HG03108 (cell line): Measurements from ENCODE around the gene NT5C3B.
A peak's percentile ranks its signal among the peaks of the same experiment; 100 is the strongest.
"Not testable (repeated sequence)": the region's sequence is repeated elsewhere in the genome, so short reads cannot be mapped to it uniquely, and the experiment has no call there.

Experiments used
- ATAC-seq: cut with Tn5 transposase; IDR thresholded peaks from one replicate; pipeline ENCODE4 v1.9.1; 2021; ENCODE audit warnings: moderate library complexity; ENCODE audit not compliant: unreplicated experiment

The NT5C3B gene

DNA sequence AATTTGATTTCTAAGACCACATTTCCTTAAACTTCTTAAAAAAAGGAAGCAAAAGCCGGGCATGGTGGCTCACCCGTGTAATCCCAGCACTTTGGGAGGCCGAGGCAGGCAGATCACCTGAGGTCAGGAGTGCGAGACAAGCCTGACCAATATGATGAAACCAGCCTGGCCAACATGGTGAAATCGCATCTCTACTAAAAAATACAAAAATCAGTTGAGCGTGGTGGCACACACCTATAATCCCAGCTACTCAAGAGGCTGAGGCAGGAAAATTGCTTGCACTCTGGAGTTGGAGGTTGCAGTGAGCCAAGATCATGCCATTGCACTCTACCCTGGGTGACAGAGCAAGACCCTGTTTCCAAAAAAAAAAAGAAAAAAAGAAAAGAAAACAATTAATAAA is 4.7 kb upstream of the NT5C3B start:
- not testable (repeated sequence) for ATAC-seq

DNA sequence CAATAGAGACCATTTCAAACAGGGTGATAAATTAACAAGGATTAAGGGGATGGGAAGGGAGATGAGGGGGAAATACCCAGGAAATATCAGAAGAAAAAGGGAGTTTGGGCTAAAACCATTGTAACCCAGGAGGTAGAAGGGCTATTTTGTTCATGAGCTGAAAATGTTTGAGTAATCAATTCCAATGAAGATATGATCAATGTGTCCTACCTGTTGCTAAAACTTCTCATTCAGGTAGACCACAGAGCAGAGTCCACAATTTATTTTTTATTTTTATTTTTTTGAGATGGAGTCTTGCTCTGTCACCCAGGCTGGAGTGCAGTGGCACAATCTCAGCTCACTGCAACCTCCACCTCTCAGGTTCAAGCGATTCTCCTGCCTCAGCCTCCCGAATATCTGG is 3.4 kb upstream of the NT5C3B start:
- not testable (repeated sequence) for ATAC-seq

DNA sequence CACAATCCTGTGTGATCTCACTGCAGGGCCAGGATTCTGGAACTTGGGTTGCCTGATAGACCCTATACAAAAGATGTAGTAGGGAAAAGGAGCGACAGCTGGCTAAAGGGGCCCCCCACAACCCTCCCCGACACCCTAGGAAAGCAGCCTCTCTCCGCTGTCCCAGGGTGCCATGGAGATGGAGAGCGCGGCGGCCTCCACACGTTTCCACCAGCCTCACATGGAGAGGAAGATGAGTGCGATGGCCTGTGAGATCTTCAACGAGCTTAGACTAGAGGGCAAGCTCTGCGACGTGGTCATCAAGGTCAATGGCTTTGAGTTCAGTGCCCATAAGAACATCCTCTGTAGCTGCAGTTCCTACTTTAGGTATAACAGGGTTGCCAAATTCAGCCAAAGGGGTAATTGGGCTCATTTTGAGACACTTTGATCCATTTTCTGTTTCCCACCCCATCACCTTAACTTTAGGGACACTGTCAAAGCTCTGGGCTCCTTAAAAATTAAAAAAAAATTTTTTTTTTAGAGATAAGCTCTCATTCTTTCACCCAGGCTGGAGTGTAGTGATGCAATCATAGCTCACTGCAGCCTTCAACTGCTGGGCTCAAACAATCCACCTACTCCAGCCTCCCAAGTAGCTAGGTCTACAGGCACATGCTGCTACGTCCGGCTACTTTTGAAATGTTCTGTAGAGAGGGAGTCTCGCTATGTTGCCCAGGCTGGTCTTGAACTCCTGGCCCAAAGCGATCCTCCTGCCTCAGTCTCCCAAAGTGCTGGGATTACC is 1.9 kb upstream of the NT5C3B start, which contains the start of gene KLHL10:
TSS of gene KLHL10 (plus strand) at position 65 of the 778 bp plus-strand sequence. CDS start at position 173, 108 bp downstream.
- no peak for ATAC-seq

DNA sequence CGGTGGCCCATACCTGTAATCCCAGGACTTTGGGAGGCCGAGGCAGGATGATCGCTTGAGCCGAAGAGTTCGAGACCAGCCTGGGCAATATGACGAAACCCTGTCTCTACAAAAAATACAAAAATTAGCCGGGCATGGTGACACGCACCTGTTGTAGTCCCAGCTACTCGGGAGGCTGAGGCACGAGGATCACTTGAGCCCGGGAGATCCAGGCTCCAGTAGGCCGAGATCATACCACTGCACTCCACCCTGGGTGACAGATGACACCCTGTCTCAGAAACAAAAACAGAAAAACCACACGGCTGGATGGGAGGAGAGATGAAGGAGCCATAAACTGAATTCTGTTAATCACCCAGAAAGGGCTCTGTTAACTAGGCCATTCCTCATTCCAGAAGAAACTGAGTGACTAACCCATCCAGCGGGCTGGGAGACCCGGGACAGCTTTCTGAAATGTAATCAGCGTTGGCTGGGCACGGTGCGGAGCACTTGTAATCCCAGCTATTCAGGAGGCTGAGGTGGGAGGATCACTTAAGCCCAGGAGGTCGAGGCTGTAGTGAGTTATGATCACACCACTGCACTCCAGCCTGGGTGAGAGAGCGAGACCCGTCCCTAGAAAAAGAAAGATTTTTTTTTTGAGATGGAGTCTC is 641 bp upstream of the NT5C3B start:
- ATAC-seq = no peak

DNA sequence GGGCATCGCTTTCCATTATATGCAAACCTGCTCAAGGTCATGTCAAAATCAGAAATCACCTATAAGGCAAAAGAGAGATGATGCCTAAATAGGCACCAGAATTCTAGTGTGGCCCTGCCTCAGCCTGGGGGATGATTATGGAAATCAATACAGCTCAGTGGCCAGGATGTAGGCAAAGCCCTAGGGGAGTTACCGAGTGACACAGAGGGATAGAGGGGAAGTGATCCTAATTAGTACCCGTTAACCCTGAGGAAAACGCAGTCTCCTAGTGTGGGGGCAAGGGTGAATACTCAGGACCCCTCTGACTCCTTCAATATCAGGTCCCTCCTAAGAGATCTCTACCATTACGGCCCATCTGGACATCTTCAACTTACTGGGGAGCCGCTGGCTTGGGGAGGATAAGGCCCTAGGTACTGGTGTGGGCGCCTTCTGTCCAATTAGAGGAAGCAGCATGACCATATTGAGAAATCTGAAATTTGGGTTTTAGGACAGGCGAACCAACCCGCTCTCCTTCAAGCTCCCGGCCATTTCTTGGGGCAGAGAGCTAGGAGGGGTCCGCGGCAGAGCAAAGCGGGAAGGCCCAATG is 725 bp downstream of the NT5C3B start:
- peak; percentile 22 for ATAC-seq

DNA sequence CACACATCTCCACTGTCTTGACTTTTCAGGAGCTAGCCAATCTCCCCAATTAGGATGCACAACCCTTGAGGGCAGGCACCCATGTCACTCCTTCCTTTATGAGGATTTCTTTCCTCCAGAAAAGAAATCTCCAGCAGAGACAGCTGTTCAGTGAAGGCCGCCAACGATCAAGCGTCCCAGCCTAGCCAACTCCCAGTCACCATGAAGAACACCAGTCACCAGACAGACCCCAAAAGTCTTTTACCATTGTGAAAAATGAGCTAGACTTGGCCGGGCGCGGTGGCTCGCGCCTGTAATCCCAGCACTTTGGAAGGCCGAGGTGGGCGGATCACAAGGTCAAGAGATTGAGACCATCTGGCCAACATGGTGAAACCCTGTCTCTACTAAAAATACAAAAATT is 6.1 kb downstream of the NT5C3B start:
- ATAC-seq = not testable (repeated sequence)

DNA sequence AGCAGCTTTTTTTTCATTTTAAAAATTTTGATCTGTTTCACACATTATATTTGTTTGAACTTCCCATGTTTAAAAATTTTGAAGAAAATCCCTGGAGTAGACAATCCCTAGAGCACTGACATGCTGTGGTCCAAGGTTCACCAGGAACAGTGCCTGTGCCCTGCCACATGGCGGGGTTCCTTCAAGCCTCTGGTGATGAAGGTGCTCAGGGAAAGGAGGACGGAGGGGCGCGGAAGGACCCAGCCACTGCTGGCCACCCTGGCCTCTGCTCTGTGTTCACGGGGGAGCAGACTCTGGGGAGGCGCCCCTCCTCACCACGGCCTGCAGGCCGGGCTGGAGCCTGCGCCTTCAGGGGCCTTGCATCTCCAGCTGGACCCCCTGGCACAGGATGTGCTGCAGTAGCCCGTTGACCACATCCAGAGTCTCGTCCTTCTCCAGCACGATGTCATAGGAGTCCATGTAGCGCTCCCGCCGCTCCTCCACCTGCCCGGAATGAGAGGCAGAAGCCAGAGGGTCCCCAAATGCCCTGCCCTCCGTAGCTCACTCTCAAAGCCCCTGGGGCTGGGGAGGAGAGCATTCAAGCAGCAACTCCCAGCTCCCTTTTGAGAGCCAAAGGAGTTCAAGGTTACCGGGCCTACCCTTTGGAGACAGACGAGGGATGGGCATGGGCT is 10.7 kb downstream of the NT5C3B start:
- ATAC-seq = no peak

DNA sequence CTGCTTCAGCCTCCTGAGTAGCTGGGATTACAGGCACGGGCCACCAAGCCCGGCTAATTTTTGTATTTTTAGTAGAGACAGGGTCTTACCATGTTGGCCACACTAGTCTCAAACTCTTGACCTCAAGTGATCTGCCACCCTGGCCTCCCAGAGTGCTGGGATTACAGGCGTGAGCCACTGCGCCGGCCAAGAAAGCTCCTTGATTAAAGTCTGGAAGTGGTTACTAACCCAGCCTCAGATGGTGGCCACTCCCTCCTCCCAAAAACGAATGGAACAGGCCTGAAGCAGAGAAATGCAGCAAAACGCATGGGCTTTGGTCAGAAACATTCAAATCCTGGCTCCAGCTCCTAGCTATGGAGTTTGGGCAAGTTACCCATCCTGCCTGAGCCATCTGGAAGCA is 11.9 kb downstream of the NT5C3B start:
- ATAC-seq = no peak

DNA sequence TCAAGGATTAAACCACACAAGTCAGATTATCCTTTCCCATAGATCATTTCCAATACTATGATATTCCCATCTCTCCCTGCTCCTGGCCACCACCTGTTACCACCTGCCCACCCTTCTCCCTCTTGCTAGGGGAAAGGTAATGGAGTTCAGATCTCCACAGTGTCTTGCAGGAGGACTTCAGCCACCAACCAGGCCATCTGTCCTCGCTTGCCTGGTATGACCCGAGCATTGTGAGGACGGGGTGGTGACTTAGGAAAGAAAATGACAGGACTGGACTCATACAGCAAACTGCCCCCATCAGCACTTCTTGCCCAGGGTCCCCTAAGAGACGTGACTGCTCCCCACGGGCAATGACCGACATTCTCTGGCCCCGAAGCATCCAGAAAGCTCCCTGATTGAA is 12.5 kb downstream of the NT5C3B start:
- no peak for ATAC-seq

DNA sequence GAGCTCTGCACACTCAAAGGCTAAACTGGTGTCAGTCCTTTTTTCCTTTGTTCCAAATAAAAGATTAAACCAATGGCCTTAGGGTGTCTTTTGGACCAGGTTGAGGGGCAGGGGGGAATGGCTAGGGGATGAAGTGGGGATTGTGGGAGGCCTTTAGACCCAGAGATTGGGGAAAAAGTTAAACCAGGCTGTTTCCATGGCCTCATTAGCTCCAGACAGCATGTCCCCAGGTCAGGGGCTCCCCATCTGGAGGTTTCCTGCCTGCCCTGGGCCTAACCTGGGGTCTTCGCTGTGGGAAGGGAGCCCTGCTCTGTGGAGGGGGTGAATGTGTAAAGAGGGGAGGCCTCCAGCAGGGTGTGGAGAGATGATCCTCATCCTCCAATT is 12.9 kb downstream of the NT5C3B start:
- ATAC-seq = no peak

DNA sequence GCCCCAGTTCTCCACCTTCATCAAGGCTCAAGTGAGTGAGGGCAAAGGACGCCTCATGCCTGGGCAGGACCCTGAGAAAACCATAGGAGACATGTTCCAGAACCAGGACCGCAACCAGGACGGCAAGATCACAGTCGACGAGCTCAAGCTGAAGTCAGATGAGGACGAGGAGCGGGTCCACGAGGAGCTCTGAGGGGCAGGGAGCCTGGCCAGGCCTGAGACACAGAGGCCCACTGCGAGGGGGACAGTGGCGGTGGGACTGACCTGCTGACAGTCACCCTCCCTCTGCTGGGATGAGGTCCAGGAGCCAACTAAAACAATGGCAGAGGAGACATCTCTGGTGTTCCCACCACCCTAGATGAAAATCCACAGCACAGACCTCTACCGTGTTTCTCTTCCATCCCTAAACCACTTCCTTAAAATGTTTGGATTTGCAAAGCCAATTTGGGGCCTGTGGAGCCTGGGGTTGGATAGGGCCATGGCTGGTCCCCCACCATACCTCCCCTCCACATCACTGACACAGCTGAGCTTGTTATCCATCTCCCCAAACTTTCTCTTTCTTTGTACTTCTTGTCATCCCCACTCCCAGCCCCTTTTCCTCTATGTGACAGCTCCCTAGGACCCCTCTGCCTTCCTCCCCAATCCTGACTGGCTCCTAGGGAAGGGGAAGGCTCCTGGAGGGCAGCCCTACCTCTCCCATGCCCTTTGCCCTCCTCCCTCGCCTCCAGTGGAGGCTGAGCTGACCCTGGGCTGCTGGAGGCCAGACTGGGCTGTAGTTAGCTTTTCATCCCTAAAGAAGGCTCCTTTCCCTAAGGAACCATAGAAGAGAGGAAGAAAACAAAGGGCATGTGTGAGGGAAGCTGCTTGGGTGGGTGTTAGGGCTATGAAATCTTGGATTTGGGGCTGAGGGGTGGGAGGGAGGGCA is 13.6 kb downstream of the NT5C3B start:
- no peak for ATAC-seq

DNA sequence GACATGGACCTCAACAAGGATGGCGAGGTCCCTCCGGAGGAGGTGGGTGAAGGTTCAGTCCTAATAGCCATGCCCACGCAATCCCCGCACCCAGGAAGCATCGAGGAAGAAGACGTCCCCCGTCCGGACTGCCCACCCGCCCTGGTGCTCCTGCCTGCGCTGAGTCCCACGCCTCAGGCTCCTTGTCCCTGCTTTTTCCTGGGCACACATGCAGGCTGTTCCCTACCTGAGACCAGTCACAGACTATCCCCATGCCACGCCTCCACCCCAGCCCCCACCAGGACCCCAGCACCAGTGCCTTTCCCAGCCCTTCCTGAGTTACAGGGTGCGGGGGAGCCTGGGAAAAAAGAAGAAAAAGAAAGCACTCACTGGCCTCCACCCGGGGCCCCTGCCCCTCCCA is 14.3 kb downstream of the NT5C3B start:
- ATAC-seq = no peak

DNA sequence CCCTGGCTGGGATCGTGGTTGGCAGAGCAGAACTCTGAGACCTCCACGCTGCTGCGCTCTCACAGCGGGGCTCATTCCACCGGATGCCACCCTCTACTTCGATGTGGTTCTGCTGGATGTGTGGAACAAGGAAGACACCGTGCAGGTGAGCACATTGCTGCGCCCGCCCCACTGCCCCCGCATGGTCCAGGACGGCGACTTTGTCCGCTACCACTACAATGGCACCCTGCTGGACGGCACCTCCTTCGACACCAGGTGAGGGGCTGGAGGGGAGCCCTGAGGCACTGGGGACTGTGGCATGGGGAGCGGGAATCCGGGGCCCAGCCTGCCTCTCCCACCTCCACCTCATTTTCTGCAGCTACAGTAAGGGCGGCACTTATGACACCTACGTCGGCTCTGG is 18.0 kb downstream of the NT5C3B start:
- no peak for ATAC-seq

DNA sequence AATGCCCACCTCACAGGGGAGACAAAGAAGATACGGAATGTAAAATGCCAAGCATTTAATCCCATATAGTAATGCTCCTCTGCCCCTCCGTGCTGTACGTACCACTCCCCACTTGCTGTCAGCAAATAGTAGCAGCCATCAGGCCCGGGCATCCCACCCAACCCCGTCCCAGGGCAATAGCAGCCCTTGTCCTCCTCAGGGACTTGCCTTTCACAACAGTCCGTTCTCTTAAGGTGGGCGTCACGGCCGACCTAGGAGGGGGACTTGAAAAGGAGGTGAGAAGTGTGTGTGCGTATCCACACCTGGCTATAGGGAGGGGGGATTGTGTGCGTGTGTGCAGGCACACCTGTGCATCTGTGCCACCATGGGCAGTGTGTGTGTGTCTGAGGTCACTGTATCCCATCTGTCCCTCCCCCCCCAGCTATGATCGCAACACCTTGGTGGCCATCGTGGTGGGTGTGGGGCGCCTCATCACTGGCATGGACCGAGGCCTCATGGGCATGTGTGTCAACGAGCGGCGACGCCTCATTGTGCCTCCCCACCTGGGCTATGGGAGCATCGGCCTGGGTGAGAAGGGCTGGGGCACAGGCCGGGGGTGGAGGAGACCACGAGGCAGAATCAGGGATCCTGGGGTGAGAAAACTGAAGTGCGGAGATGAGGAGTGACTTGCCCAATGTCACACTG is 19.3 kb downstream of the NT5C3B start:
- ATAC-seq = no peak

DNA sequence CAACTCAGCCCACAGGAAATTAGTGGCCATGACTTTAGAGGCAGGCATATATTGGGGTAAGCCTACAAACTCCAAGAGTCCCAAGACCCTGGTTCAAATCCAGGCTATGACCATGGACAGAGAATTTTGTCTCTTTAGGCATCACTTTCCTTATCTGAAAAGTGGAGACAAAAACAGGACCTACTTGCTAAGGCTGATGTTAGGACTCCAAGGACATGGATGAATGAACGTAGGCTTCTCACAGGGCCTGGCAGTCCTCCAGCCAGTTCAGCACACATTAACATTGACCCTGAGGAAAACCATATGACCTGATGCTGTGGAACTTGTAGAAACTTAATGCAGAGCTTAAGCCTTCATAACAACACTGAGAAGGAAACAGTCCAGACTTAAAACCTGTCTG is 21.8 kb downstream of the NT5C3B start:
- no peak for ATAC-seq

DNA sequence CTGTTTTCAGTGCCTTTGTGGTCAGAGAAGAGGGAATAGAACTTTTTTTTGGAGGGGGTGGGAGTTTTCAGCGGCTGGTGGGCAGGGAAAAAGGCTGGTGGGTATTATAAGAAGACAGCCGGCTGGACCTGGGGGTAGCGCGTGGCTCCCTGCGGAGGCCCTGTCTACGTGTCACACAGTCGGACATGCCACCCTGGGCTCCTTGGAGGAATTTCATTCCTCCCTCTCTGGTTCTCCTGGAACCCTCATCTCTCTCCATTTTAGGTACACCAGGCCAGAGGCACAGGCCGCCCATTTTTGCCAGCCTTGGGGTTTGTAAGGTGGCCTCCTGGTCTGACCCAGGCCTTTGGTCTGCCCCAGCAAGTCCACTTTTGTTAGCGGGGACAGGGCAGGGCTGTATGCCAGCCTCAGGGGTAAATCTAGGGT is 22.3 kb downstream of the NT5C3B start:
- no peak for ATAC-seq

DNA sequence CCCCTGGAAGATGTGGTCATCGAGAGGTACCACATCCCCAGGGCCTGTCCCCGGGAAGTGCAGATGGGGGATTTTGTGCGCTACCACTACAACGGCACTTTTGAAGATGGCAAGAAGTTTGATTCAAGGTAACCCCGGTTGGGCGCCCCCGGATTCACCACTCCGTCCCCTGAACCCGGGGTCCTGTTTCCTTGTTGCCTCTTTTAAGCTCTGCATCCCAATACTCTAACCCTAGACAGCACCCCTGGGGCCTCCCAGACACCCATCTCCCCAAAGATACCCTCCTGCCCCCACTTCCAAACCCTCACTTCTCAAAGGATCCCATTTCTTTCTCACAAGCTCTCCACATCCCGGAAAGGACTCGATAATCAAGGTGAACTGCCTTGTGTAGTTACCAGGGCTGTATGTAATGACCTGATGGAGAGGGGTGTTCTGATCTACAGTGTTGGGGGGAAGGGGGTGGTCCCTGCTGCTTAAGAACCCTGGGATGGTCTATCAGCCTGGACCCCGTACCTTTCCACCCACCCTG is 22.8 kb downstream of the NT5C3B start:
- ATAC-seq = no peak

DNA sequence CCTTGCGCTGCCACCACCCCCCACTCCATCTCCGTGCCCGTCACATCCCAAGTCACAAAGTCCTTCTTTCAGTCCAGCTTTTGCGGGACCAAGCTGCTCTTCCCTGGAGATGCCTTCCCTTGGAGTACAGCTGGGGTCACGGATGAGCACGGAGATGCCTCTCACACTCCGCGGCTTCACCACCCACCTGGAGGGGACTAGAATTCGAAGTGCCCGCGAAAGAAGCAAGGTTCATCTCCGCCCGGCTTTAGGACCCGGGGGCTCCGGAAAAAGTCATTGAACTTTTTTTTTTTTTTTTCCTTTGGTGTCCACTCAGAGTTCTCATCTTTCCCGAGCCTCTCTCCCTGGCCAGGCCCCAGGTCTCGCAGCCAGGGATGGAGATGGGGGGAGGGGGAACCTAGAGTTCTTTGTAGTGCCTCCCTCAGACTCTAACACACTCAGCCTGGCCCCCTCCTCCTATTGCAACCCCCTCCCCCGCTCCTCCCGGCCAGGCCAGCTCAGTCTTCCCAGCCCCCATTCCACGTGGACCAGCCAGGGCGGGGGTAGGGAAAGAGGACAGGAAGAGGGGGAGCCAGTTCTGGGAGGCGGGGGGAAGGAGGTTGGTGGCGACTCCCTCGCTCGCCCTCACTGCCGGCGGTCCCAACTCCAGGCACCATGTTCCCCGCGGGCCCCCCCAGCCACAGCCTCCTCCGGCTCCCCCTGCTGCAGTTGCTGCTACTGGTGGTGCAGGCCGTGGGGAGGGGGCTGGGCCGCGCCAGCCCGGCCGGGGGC is 23.5 kb downstream of the NT5C3B start, which contains the start of gene FKBP10:
TSS of gene FKBP10 (plus strand) at position 624 of the 771 bp plus-strand sequence. CDS start at position 655, 31 bp downstream.
- ATAC-seq = no peak
